CD4-positive, alpha-beta T cell treated with Interleukin-17A for 1 hour (primary cell): ENCODE results near the gene ATP6V0C.
"Not testable (repeated sequence)": the region's sequence is repeated elsewhere in the genome, so short reads cannot be mapped to it uniquely, and the experiment has no call there.

ENCODE experiments used
- DNase-seq: peaks from one replicate; pipeline ENCODE4 v3.0.0-alpha.2; 2020

ATP6V0C gene

DNA sequence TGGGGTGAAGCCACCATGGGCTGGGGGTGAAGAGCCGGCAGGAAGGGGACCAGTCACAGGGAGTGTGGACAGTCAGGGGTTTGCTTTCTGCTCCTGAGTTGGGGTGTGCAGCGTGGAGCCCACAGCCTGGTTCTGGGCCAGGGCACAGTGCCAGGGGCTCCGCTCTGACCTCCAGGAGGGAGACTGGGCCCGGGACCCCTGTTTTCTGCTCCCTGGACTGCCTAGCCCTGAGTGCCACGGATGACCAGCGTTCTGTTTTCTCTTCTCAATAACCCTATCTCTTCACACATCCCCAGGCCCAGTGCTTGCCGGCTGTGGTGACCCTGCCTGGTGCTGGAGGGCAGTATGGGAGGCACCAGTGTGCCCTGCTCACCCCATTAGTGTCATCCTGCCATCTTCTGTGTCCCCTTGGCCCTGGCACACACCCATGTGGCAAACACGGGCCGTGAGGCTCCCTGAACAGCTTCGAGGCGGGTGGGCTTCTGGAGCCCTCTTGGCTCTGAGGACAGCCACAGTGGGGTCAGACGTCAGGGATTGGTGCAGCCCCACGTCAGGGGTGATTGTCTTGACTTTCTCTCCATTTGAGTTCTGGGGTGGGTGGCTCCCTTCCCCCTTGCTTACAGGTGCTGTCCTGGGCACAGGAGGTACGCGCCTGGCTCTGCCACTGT lies 16.3 kb downstream of the ATP6V0C start:
- DNase-seq, result no peak

DNA sequence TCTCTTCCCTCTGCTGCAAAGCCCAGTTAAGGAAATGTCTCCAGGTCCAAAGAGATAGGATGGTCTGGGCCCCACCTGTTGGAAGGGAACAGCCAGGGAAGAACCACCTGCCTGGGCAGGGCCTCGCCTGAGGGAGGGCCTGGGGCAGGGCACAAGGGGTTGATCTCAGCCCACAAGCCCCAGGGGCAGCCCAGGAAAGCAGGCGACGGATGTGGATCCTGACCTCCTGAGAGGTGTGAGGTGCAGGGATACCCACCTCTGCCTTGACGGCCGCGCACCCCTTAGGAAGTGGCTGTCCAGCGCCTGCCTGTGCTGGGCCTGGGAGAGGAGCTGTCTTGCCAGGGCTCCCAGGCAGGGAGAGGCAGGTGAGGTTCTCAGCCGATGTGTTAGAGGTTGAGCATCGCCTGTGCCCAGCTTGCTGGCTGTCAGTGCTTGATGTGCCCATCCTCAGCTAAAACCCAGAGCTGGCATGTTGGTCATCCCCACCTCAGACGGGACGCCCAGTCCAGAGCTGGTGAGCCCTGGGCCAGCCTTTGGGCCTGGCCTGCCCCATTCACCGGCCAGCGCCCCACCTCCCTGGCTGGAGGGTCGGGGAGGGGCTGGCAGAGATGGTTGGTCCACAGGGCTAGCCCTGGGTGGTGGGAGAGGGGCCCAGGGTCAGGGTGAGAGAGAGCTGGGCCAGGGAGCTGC lies 17.0 kb downstream of the ATP6V0C start:
- DNase-seq, result no peak

DNA sequence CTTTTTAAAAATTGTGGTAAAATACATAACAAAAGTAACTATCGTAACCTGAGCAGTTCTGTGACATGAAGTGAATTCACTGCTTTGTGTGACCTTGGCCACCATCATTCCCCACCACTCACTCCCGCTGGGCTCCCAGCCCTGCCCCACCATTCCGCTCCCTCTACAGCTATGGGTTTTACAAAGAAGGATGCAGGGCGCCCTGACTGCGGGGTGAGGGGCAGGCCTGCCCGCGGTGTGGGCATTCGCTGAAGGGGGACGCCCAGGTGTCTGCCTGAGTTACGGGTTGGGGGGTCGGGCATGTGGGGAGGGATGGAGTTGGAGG lies 17.6 kb downstream of the ATP6V0C start, which contains the start of gene CEMP1:
Gene CEMP1 (minus strand): TSS at position 38 of the 325 bp plus-strand sequence. CDS start 335 bp downstream, outside the sequence.
- DNase-seq, result no peak

DNA sequence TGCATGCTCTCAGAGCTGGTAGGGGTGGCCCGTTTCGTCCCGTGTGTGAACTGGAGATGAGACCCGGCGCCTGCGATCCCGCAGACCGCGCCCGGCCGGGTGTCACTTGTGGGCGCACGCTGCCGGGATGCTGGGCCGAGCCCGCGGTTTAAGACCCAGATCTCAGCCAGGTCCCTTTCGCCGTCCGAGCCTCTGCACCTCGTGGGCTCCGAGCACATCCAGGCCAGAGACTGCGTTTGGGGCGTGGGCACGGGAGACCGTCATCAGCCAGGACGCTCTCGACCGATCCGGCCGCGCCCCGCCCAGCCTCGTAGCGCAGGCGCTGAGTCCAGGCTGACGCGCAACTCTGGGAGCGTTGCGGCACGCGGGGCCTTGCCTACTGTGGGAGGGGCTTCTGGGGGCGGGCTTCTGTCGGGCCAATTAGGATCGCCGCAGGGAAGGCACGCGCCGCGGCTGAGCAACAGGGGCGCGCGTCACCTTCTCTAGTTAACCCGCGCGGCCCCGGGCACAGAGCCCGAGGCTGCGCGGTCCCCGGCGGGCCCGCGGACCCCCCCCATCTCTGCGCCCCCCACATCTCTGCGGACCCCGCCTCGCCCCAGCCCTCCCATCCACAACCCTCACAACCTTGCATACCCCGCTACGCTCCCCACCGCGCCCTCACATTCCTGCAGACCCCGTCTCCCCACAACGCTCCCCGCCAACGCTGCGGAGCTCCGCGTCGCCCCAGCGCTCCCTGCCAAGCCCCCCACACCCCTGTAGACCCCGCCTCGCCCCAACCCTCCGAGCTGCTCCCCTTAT lies 18.1 kb downstream of the ATP6V0C start:
- peak; percentile 97 for DNase-seq

DNA sequence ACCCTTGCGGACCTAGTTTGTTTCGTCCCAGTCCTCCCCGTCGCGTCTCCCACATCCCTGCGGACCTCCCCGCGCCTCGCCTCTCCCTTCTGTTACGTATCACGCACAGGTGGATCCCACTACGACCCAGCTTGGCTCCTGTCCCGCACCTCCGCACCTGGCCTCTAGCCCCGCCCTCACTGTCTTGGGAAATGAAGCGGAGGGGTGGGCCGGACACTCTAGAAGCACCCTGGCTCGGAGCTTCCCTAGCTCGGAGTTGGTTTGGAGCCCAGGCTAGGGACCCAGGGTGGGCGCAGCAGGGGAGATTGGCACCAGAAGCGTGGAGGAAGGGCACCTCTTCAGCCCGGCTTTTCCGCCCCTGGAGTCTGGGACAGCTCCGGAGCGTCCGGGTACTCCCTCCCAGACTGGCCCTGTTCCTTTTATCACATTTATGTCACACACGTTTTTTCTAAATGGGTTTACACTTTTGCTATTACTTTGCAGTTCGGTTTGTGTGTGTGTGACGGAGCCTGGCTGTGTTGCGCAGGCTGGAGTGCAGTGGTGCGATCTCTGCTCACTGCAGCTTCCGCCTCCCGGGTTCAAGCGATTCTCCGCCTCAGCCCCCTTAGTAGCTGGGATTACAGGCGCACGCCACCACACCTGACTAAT lies 18.9 kb downstream of the ATP6V0C start:
- peak; percentile 81 for DNase-seq

DNA sequence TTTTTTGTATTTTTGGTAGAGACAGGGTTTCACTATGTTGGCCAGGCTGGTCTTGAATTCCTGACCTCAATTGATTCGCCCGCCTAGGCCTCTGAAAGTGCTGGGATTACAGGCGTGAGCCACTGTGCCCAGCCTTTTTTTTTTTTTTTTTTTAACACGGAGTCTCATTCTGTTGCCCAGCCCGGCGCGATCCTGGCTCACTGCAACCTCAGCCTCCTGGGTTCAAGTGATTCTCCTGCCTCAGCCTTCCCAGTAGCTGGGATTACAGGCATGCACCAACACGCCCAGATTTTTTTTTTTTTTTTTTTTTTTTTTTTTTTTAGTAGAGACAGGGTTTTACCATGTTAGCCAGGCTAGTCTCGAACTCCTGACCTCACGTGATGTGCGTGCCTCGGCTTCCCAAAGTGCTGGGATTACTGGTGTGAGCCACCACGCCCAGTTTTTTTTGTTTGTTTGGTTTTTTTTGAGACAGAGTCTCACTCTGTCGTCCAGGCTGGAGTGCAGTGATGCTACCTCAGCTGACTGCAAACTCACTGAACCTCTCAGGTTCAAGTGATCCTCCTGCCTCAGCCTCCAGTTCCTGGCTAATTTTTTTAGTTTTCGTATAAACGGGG lies 19.5 kb downstream of the ATP6V0C start:
- DNase-seq, result not testable (repeated sequence)

DNA sequence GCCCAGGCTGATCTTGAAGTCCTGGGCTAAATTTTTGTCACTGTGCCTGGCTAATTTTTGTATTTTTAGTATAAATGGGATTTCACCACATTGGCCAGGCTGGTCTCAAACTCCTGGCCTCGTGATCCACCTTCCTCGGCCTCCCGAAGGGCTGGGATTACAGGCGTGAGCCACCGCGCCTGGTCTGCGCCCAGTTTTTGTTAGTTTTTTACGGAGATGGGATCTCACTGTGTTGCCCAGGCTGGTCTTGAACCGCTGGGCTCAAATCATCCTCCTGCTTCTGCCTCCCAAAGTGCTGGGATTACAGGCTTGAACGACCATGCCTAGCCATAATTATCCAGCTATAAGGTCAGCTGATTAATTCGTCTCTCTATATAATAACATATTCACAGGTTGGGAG lies 20.2 kb downstream of the ATP6V0C start:
- no peak for DNase-seq

DNA sequence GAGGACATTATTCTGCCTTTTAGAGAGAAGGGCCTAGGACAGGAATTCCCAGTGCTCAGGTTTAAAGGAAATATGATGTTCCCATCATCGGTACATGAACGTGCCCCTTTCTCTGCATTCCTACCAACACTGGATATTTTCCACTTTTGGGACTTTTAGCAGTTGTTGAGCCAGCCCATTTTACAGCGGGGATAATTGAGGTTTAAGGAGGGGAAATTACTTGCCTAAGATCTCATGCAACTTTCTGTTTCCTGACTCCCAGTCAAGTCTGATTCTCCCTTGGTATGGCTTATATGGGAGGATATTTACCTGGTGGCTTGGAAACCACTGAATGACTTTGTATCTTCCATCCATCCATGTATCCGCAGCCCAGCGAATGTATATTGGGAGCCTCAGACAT lies 20.6 kb downstream of the ATP6V0C start:
- not testable (repeated sequence) for DNase-seq

DNA sequence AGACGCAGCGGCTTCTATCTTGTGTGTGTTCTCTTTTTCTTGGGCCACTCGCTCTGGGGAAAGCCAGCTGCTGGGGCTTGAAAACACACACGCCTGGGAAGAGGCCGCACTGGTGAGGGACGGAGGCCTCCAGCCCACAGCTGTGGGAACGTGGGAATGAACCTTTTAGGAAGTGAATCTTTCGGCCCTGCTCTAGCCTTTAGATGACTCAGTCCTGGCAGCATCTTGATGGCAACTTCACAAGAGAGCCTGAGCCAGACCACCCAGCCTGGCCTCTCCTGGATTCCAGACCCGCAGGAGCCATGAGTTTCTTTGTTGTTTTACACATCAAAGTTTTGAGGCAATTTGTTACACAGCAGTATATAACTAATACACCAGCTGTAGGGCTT lies 21.9 kb downstream of the ATP6V0C start:
- no peak for DNase-seq

DNA sequence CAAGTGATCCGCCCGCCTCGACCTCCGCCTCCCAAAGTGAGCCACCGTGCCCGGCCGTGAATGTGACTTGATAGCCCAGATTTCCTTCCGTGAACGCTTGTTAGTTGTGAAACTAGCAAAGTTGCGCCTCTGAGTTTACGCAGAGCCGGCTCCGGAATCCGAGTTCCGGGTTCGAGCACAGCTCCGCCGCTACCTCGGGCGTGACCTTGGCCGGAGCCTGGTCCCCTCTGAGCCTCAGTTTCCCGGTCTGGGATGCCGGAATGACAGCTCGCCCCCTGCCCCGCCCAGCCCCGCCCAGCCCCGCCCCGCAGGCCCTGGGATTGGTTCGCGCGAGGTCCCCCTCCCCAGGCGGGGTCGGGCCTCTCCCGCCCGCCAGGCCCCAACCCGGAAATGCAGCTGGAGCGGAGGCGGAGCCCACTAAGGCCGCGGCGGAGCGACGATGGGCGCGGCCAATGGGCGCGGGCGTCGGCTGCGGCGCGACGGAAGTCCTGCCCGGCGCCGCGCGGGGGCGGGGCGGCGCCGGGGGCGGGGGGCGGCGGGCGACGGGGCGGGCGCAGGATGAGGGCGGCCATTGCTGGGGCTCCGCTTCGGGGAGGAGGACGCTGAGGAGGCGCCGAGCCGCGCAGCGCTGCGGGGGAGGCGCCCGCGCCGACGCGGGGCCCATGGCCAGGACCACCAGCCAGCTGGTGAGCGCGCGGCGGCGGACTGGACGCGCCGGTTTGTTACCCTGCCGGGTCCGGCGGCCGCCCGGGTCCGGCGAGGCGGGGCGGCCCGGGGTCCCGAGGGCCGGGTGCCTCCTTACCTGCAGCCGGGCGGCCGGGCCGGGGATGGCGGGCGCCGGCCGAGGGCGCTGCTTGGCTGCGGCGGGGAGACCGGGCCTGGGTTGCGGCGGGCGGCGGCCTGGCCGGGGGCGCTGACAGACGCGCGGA lies 24.0 kb downstream of the ATP6V0C start, which contains the start of gene PDPK1:
Gene PDPK1 (plus strand): TSS at position 571 of the 929 bp plus-strand sequence. CDS start 92 bp downstream, at position 663.
- DNase-seq, result peak; percentile 96

DNA sequence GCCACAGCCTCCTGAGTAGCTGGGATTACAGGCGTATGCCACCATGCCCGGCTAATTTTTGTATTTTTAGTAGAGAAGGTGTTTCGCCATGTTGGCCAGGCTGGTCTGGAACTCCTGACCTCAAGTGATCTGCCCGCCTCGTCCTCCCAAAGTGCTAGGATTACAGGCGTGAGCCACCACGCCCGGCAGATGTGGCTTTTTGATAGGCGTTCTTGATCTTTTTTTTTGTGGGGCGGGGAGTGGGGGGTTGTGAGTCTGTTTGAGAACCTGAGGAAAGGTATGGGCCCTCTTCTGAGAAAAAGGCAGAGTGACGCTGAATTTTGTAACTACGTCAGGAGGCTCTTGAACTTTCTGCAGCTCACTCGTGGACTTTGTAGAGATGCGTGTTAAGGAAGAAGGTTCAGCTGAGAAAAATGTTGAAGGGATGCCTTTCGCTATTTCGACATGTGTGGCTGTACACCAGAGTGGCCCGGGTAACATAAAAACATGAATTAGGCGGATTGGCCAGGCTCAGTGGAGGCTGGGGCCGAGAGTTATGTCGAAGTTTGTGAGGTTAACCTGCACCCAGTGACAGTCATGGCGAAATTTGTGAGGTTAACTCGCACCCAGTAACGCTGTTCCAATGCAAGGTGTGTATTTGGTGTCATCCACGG lies 25.6 kb downstream of the ATP6V0C start:
- not testable (repeated sequence) for DNase-seq

DNA sequence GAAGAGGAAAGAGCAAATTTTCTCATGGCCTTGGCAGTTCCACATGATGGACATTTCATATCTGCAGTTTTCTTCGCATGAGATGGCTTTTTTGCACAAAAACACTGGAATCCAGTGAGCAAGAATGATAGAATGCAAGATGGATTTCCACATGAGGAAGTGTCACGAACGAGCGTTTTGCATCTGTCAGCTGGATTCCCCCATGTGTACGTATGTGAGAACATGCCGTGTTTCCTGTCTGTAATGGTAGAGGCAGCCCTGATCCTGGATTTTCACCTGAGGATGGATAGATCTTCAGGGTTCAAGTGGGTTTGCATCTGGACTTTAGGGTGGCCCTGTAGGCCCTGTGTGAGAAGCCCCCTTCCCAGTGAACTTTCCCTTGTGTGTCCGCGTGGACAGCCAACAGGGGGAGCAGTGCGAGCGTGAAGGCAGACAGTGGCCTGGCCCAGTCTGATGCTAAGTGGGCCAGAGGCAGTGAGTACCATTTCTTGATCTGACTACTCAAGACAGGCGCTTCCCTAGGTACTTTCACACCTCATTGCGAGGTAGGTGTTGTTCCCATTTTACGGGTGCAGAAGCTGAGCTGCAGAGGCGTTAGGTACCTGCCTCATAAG lies 26.2 kb downstream of the ATP6V0C start:
- peak; percentile 50 for DNase-seq

DNA sequence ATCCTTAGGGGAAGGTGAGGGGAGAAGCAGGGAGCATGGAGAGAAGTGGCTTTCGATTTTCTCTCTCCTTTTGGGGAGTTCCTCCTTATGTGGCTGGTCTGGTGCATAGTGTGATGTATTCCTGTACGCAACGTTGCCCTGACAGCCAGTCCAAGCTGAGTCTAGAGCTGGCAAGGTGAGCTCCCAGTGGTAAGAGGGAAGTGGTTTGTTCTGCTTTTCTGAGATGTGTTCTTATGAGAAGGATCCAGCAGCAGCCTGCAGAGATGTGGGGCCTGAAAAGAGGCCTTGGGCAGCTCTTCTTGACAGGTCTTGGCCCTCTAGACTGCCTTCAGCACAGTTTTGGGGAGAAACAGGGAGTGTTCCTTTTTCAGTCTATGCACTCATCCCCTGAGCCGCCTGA lies 27.2 kb downstream of the ATP6V0C start:
- not testable (repeated sequence) for DNase-seq

DNA sequence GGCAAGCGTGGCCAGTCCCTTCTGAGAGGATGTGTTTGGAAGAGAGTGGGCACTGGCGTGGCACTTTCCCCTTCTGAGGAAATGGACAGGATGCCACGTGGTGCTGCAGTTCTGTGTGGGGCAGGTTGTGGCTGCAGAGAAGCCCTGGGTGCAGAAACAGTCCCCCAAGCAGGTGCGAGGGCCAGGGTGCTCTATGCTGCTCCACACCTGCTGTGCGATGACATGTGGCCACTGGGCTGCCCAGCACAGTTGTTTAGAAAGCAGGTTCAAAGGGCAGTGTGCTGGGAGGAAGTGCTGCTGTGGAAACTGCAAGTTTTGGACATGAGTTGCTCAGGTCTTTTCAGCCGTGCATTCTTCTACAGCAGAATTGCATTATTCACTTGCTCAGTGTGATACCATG lies 27.7 kb downstream of the ATP6V0C start:
- DNase-seq, result not testable (repeated sequence)

DNA sequence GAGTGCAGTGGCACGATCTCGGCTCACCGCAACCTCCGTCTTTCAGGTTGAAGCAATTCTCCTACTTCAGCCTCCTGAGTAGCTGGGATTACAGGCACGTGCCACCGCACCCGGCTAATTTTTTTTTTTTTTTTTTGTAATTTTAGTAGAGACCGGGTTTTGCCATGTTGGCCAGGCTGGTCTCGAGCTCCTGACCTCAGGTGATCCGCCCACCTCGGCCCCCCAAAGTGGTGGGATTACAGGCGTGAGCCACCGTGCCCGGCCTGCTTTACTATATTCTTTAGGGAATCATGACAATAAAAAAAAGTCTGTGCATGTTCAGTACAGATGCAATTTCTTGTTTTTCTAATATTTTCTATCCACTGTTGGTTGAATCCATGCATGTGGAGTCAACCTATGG lies 30.0 kb downstream of the ATP6V0C start:
- not testable (repeated sequence) for DNase-seq

DNA sequence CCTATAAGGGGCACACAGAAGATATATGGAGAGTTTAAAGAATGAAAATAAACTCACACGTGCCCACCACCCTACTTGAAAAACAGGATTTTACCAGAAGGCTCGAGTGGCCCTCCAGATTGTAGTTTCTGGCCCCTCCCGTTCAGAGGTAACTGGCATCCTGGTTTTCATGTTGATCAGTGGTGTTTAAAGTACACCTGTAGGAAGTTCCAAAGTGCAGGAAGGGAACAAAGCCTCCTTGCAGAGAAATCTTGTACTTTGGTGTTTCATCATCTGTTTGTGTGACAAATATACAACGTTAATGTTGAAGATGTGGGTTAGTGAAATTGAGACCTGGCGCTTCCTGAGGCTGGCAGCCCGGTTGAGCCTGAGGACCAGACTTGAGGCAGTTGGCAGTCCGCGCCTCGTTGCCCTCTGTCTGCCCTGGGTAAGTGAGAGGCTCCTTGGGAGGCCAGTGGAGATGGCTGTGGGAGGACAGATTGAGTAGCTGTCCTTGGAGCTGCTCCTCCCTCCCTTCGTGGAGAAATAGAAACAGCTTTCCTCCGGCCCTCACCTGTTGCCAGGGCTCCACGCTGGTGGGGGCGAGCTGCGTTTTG lies 36.6 kb downstream of the ATP6V0C start:
- DNase-seq, result not testable (repeated sequence)

DNA sequence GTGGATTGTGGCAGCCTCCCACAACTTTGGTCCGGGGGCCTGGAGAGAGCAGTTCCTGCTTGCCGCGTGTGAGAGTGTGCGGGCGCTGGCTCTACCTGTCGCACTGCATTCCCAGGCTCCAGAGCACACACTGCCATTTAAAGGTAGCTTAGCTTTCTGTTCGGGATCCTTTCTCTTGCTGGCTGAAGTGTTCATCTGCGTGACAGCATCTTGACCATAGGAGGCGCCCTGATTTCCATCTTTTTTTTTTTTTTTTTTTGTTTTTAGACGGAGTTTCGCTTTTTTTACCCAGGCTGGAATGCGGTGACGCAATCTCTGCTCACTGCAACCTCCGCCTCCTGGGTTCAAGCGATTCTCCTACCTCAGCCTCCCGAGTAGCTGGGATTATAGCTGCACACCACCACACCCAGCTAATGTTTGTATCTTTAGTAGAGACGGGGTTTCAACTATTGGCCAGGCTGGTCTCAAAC lies 37.7 kb downstream of the ATP6V0C start:
- DNase-seq, result not testable (repeated sequence)

DNA sequence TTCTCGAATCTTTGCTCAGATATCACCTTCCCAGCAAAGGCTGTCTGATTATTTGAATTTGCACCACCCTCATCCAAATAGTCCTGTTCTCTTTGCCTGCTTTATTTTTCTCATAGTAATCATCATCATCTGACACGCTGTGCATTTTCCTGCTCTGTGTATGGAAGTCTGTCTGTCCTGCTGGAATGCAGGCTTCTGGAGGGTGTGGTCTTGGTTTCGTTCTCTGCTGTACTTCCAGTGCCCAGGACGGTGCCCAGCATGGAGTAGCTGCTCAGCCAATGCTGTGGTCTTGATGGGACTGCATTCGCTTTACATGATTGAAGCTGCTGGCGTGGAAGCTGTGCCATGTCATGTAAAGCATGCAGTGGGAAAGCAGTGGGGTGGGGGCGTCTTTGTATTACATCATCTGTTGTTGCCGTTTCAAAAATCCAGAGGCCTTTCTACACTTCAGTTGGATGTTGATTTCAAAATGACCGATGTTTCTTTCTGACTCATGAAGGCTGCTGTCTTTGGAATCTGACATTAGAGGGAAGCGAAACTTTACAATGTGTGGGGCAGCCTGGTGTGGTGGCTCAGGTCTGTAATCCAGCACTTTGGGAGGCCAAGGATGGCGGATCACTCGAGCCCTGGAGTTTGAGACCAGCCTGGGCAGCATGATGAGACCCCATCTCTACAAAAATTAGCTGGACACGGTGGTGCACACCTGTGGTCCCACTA lies 41.1 kb downstream of the ATP6V0C start:
- DNase-seq, result not testable (repeated sequence)

DNA sequence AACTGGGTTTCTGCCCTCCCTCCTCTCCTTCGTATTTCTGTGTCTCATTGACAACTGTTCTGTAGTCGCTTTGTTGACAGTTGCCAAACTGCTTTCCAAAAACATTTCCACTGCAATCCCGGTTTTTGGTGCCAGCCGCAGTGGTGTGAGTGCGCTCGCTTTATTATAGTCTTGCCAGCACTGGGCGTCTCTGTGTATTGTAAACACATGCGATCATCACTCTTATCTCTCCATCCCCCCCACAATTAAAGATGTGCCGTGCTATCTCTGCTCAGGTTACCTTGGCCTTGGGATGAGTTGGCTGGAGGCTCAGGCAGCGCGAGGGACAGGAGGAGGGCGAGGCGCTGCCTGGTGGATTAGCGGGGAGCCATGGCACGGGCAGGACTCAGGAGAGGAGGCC lies 43.4 kb downstream of the ATP6V0C start:
- DNase-seq, result not testable (repeated sequence)
